ENCODE data around the gene CADPS2.

CADPS2 gene

GRCh38 chr7:122304996-122305421 lies 581.3 kb downstream of the CADPS2 start:
- Histone ChIP-seq H3K79me2 (ENCODE audit: insufficient read depth, low read length) (no peaks in the 10 kb centered on the region), H3F3A (ENCODE audit: low read depth) (no peaks in the 10 kb centered on the region), H3K4me1 (ENCODE audit: insufficient read depth, low read length, poor library complexity, severe bottlenecking) (no peaks in the 10 kb centered on the region), H3K9ac (ENCODE audit: low read depth, low read length, poor library complexity, severe bottlenecking) (no peak overlapping the region), H3K9me3 (ENCODE audit: insufficient read depth, low read depth, low read length) (no peaks in the 10 kb centered on the region), H2AFZ (ENCODE audit: low read length) (no peak overlapping the region), H4K20me1 (ENCODE audit: insufficient read depth, low read length, poor library complexity, severe bottlenecking) (no peaks in the 10 kb centered on the region), H3K27me3 (ENCODE audit: insufficient read depth, low read length, poor library complexity, severe bottlenecking) (no peaks in the 10 kb centered on the region), H3K9me2 (replicated peaks; ENCODE audit: low read depth, low read length) (no peaks in the 10 kb centered on the region), H3K36me3 (ENCODE audit: insufficient read depth, low read length) (no peaks in the 10 kb centered on the region), H3K4me3 (ENCODE audit: low read length, poor library complexity, severe bottlenecking) (no peak overlapping the region), H3K4me2 (ENCODE audit: low read depth, low read length, poor library complexity, severe bottlenecking) (no peak overlapping the region)
- no peak for TF ChIP-seq EZH2phosphoT487 (IDR thresholded peaks at IDR 0.05; ENCODE audit: borderline replicate concordance)
- TF ChIP-seq, protein P1, sequence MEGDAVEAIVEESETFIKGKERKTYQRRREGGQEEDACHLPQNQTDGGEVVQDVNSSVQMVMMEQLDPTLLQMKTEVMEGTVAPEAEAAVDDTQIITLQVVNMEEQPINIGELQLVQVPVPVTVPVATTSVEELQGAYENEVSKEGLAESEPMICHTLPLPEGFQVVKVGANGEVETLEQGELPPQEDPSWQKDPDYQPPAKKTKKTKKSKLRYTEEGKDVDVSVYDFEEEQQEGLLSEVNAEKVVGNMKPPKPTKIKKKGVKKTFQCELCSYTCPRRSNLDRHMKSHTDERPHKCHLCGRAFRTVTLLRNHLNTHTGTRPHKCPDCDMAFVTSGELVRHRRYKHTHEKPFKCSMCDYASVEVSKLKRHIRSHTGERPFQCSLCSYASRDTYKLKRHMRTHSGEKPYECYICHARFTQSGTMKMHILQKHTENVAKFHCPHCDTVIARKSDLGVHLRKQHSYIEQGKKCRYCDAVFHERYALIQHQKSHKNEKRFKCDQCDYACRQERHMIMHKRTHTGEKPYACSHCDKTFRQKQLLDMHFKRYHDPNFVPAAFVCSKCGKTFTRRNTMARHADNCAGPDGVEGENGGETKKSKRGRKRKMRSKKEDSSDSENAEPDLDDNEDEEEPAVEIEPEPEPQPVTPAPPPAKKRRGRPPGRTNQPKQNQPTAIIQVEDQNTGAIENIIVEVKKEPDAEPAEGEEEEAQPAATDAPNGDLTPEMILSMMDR (conservative IDR thresholded peaks at IDR 0.05; ENCODE audit: low read length): no peak

GRCh38 chr7:122304319-122304975 lies 581.8 kb downstream of the CADPS2 start, which contains the start of gene FEZF1:
Gene FEZF1 (minus strand): TSS chr7:122304750. CDS start chr7:122304437, 313 bp downstream.
- Histone ChIP-seq H3K79me2 (ENCODE audit: insufficient read depth, low read length) (no peaks in the 10 kb centered on the region), H3K9me3 (ENCODE audit: insufficient read depth, low read depth, low read length) (no peaks in the 10 kb centered on the region), H3K4me1 (ENCODE audit: insufficient read depth, low read length, poor library complexity, severe bottlenecking) (no peaks in the 10 kb centered on the region), H3K27me3 (ENCODE audit: insufficient read depth, low read length, poor library complexity, severe bottlenecking) (no peaks in the 10 kb centered on the region), H4K20me1 (ENCODE audit: insufficient read depth, low read length, poor library complexity, severe bottlenecking) (no peaks in the 10 kb centered on the region), H3K9ac (ENCODE audit: low read depth, low read length, poor library complexity, severe bottlenecking) (no peak within 1 kb of the TSS), H3K4me3 (ENCODE audit: low read length, poor library complexity, severe bottlenecking) (no peak within 1 kb of the TSS), H3K36me3 (ENCODE audit: insufficient read depth, low read length) (no peaks in the 10 kb centered on the region), H2AFZ (ENCODE audit: low read length) (no peak within 1 kb of the TSS), H3F3A (ENCODE audit: low read depth) (no peaks in the 10 kb centered on the region), H3K4me2 (ENCODE audit: low read depth, low read length, poor library complexity, severe bottlenecking) (no peak within 1 kb of the TSS), H3K9me2 (replicated peaks; ENCODE audit: low read depth, low read length) (no peaks in the 10 kb centered on the region)
- no peak for TF ChIP-seq EZH2phosphoT487 (IDR thresholded peaks at IDR 0.05; ENCODE audit: borderline replicate concordance)
- TF ChIP-seq, protein P1 (conservative IDR thresholded peaks at IDR 0.05; ENCODE audit: low read length): no peak

GRCh38 chr7:122303531-122304318 lies 582.5 kb downstream of the CADPS2 start:
- Histone ChIP-seq H3F3A (ENCODE audit: low read depth) (no peaks in the 10 kb centered on the region), H3K9ac (ENCODE audit: low read depth, low read length, poor library complexity, severe bottlenecking) (no peak overlapping the region), H3K4me2 (ENCODE audit: low read depth, low read length, poor library complexity, severe bottlenecking) (no peak overlapping the region), H3K4me1 (ENCODE audit: insufficient read depth, low read length, poor library complexity, severe bottlenecking) (no peaks in the 10 kb centered on the region), H3K9me2 (replicated peaks; ENCODE audit: low read depth, low read length) (no peaks in the 10 kb centered on the region), H3K36me3 (ENCODE audit: insufficient read depth, low read length) (no peaks in the 10 kb centered on the region), H3K79me2 (ENCODE audit: insufficient read depth, low read length) (no peaks in the 10 kb centered on the region), H2AFZ (ENCODE audit: low read length) (no peak overlapping the region), H4K20me1 (ENCODE audit: insufficient read depth, low read length, poor library complexity, severe bottlenecking) (no peaks in the 10 kb centered on the region), H3K9me3 (ENCODE audit: insufficient read depth, low read depth, low read length) (no peaks in the 10 kb centered on the region), H3K4me3 (ENCODE audit: low read length, poor library complexity, severe bottlenecking) (no peak overlapping the region), H3K27me3 (ENCODE audit: insufficient read depth, low read length, poor library complexity, severe bottlenecking) (no peaks in the 10 kb centered on the region)
- TF ChIP-seq, protein P1 (conservative IDR thresholded peaks at IDR 0.05; ENCODE audit: low read length): no peak
- TF ChIP-seq EZH2phosphoT487 (IDR thresholded peaks at IDR 0.05; ENCODE audit: borderline replicate concordance): no peak

Data from Loucy (cell line).